ENCODE data around the gene MYLK4.

MYLK4 gene

GRCh38 chr6:2750832-2751231, at the start of gene MYLK4:
MYLK4 (minus strand) TSS chr6:2750922; CDS start chr6:2749294, 1,628 bp downstream.
- no peak for DNase-seq

- DNase-seq = peak in 1 of 2 donors; percentile 21
Observed at GRCh38 chr6:2799936-2800527, 49.3 kb upstream of the MYLK4 start.

DNA sequence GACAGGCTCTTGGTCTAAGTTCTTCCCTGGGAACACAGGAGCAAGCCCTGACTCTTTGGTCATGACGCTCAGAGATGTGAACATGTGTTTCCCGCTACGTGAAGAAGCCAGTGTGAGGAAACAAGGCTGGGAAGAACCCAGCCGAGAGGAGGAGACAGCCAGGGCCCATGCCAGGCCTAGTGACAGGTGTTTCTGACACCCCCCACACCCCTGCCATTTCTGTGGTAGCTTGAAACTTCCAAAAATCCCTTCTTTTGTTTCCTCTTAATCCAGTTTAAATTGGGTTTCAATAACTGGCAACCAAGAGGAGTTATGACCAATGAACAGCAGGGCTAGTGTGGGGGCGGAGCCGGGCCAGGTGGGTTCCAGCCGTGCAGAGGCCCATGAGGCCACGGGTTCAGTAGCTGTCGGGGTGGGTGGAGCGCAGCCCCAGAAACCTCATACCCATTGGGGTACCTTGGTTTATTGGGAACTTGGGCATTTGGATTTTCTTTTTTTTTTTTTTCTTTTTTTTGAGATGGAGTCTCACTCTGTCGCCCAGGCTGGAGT, 47.9 kb upstream of the MYLK4 start:
- no peak for DNase-seq

DNA sequence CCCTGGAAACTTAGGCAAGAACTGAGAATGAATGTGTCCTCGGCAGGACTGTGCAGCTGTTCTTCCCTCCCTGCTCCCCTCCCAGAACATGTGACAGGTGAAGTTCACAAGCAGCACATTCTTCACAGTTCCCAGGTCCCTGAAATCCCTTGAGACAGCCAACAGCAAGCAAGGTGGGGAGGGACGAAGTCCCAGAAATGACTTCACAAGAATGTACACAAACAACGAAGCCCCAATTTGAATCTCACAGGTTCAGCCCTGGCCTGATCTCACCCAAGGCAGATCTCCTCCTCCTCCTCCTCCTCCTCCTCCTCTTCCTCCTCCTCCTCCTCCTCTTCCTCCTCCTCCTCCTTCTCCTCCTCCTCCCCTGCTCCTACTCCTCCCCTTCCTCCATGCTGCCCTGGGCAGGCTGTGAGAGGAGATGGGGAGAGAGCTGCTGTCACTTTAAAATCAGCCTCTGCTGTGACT, 46.9 kb upstream of the MYLK4 start:
- no peak for DNase-seq

- no peak for DNase-seq
Observed at GRCh38 chr6:2796861-2797260, 46.1 kb upstream of the MYLK4 start.

DNA sequence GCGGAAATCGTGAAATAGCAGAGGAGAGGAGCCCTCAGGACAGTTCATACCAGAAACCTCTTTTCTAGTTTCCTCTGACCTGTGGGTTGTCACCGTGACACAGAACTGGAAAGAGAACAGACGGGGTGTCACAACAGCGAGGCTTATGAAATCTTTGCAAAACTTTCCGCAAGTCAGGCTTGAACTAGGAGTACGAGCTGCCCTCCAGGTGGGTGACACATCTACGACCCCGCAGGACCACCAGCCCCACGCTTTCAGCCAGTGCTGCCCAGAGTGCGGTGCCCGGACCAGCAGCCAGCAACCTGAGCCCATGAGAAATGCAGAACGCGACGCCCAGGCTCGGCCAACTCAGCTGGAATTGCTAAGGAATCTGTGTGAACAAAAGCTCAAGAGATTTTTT, 45.2 kb upstream of the MYLK4 start:
- DNase-seq = peak in 1 of 2 donors; percentile 45

- DNase-seq = no peak
Observed at GRCh38 chr6:2795162-2795561, 44.4 kb upstream of the MYLK4 start.

DNA sequence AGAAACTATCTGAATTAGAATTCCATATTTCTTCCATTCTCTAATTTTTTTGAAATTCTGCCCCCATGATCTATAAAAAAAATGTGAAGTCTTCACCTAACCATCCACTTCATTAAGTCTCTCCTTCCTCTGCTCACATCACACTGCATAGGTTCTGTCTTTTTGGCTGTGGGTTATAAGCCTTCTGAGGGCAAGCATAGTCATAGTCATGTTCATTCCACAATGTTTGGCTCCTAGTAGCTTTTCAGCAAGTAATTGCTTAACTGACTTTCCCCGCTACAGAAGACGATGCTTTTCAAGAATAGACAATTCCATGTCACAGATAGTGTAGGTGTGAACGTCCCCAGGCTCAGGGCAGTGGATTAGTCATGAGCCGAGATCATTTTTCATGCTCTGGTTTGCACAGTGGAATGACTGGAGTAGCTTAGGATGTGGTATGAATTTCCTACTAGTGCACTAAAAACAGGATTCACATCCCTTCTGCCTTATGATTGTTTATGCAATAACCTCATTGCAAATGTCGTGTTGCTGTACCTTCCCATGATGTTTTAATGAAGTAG, 43.5 kb upstream of the MYLK4 start:
- no peak for DNase-seq

DNA sequence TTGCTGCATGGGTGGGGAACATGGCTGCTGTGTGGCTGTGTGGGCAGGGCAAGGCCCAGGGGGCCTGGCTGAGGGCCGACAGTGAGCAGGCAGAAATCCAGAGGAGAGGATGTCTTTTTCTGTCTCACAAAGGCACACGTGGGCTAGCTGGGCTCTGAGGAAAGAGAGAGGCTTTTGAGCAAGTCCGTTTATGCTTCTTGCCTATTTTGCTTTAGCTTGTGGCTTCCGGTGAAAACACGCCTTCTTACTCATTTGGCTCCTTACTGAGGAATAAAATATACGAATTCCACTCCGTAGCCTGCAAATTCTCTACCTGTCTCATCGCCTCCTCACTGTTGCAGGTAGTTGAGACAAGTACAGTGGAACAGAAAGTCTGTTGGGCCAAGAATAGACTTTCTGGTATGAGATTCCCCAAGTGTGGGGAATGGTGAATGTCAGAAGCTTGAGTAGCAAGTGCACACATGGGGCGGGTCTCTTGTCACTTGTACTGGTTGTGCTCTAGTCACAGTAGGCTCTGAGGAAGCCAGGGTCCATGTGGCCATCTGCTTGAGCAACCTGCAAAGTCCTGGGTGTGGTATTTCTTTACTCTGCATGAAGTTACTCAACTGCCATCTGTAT, 42.9 kb upstream of the MYLK4 start:
- peak; percentile 39 to 59 for DNase-seq

DNA sequence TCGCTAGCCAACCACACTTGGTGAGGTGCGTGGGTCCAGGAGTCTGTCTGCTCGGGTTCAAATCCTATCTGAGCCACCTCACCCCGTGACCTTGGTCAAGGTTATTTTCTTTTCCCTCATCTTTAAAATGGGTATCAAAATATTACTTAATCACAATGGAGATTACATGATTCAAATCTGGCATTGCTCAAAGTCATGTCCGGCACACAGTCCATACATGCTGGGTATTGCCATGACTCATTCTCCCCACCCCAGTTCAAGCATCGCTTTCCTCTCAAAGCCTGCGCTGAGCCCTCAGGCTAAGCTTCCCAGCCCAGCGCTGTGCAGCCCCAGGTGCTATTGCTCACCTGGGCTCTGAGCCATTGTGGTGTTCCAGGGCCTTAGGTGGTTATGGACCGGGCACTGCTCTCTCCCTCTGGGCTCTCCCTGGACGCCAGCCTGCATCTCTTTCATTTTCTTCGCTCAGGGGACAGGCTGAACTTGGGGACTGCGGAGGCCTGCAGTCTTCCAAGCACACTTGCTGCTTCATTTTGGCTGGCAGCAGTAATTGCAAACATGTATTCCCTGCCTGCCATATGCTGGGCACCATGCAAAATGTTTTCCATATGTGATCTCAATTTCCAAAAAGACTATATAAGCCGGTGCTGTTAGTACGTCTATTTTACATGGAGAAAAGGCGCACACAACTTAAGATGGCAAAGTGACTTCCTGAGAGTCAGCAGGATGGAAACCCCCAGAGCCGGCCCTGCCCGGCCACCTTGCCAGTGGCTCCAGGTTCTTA, 41.8 kb upstream of the MYLK4 start:
- DNase-seq = peak in 1 of 2 donors; percentile 35

DNA sequence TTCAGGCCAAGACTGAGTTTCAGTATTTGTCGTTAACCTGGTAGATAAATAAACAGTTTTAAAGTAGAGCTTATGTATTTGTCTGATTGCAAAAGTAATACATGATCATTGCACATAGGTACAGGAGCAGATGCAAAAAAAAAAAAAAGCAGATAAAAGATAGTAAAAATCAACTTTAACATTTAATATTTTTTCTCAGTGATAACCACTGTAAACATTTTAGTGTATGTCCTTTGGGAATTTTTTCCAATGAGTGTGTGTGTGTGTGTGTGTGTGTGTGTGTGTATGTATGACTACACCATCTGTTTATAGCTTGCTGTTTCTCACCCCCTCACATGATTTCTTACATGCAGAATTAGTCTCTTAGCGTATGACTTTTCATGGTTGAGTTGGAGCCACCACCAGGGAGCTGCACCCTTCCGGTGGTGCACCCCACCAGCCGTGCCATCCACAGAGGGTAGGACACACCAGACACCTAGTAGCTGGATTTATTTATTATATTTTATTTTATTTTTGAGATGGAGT, 40.8 kb upstream of the MYLK4 start:
- DNase-seq = peak in 1 of 2 donors; percentile 30

DNA sequence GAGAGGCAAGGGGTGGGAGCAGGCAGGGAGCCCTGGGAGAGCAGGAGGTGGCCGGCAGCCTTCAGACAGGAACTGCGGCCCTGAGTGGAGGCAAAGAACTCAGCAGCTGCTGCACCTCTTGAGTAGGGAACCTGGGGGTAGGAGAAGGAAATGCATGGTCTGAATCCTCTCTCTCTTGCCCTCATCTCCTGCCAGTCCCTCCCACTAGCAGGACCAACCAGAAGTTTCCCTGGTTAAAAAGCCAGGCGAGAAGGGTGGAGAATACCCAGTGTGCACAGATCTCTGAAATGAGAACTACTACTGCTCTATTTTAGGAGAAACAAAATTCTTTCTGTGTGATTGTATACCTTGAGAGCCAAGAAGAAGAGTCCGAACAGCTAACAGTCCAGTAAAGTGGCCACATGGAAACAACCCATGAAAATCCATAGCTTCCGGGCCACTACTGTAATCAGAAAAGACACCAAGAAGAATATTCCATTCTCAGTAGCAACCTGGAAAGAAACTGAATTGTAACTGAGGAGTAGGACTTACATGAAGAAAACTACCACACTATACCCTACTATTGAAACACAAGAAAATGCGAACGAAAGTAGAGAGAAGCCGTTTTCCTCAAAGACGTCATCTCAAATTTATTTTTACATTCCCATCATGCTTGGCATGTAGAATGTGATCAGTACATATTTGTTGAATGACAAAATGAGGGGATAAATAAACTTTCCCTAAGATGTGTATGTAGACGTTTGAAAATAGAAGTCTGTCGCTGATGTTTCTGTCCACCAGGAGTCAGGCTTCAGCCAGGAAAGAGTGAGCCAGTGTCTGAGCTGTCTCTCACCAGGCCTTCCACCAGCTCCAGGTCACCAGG, 40.1 kb upstream of the MYLK4 start:
- peak; percentile 70 to 73 for DNase-seq

GRCh38 chr6:2786269-2786668, 35.5 kb upstream of the MYLK4 start:
- DNase-seq = no peak

- DNase-seq = no peak
Observed at GRCh38 chr6:2784930-2785329, 34.2 kb upstream of the MYLK4 start.

GRCh38 chr6:2784061-2784460, 33.3 kb upstream of the MYLK4 start:
- DNase-seq = no peak

DNA sequence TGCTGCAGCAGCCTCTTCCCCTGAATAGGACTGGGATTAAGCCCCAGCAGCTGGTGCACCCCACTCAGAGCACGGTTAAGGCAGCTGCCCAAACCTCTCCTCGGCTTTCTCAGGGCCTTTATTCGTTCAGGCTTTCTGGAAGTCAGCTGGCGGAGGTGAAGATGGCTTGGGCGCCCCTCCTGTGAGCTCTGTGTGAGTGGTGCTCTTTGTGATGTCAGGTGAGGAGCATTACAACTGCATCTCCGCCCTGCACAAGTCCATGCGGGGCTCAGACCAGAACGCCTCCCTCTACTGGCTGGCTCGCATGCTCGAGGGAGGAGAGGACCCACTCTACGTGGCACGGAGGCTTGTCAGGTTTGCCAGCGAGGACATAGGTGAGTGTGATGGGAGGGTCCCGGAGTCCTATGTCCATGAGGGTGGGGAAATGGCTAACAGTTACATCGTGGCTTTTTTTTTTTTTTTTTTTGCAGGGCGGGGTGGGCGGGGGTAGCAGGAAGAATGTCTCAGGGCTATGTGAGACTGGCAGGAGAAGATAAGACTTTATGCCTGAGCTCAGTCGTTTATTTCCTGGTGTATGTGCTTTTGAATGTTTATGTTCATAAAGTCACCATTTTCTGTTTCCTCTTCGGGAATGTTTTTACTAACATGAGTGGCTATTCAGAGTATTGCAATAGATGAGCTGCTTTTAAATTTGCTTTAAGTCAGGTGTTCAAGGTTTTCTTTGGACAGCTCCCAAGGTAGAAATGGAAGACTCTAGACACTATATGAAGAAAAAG, 32.7 kb upstream of the MYLK4 start:
- no peak for DNase-seq

GRCh38 chr6:2782825-2783187, 32.1 kb upstream of the MYLK4 start:
- DNase-seq = no peak

GRCh38 chr6:2782356-2782708, 31.6 kb upstream of the MYLK4 start:
- DNase-seq = no peak

- DNase-seq = no peak
Observed at GRCh38 chr6:2781685-2782355, 31.1 kb upstream of the MYLK4 start.

- DNase-seq = no peak
Observed at GRCh38 chr6:2780102-2780737, 29.5 kb upstream of the MYLK4 start.
